ENCODE data around the gene ARID5A. TPM values are rescaled to one million over a fixed set of nuclear protein-coding genes. Genes with fewer than 3 reads are reported as not detected.
A peak's percentile ranks its signal among the peaks of the same experiment; 100 is the strongest.

Gene ARID5A
- total and polyA plus RNA-seq, 9 of the 15 experiments (the other 6 are each of a cell fraction or from before 2014, with no cell fraction given), result 0.14 to 12.5 (median 3.0) TPM

DNA sequence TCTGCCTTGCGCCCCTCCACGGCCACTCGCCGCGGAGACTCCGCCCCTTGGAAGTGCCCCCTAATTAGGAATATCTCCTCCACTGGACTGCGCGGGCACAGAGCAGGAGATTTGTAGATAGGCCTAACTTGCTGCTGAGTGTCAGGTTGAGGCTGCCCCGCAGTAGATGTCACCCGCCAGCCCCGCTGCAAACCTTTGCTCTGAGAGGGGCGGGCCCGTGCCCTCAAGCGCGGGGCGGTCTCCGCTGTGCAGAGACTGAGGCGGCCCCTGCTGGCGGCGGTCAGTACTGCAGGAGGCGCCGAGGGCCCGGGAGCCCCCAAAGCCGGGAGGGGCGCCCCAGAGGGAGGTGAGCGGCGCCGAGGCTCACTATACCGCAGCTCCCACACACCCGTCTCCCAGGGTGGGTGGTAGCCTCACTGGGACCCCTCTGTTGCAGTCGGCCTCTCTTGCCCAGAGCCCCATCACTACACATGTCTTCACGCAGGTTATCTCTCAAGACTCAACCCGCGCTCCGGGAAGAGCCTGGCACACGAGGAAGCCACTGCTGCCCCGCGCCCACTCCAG lies 28.5 kb upstream of the ARID5A start (continued):
- TF ChIP-seq, protein P1, sequence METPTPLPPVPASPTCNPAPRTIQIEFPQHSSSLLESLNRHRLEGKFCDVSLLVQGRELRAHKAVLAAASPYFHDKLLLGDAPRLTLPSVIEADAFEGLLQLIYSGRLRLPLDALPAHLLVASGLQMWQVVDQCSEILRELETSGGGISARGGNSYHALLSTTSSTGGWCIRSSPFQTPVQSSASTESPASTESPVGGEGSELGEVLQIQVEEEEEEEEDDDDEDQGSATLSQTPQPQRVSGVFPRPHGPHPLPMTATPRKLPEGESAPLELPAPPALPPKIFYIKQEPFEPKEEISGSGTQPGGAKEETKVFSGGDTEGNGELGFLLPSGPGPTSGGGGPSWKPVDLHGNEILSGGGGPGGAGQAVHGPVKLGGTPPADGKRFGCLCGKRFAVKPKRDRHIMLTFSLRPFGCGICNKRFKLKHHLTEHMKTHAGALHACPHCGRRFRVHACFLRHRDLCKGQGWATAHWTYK (CRISPR knock-in tag; IDR thresholded peaks at IDR 0.05), result no peak
- TF ChIP-seq HMGN3 (IDR thresholded peaks at IDR 0.05; ENCODE audit: borderline replicate concordance, extremely low read depth, insufficient read length, low read depth, low read length), result peak; percentile 57
- TF ChIP-seq, protein P2, sequence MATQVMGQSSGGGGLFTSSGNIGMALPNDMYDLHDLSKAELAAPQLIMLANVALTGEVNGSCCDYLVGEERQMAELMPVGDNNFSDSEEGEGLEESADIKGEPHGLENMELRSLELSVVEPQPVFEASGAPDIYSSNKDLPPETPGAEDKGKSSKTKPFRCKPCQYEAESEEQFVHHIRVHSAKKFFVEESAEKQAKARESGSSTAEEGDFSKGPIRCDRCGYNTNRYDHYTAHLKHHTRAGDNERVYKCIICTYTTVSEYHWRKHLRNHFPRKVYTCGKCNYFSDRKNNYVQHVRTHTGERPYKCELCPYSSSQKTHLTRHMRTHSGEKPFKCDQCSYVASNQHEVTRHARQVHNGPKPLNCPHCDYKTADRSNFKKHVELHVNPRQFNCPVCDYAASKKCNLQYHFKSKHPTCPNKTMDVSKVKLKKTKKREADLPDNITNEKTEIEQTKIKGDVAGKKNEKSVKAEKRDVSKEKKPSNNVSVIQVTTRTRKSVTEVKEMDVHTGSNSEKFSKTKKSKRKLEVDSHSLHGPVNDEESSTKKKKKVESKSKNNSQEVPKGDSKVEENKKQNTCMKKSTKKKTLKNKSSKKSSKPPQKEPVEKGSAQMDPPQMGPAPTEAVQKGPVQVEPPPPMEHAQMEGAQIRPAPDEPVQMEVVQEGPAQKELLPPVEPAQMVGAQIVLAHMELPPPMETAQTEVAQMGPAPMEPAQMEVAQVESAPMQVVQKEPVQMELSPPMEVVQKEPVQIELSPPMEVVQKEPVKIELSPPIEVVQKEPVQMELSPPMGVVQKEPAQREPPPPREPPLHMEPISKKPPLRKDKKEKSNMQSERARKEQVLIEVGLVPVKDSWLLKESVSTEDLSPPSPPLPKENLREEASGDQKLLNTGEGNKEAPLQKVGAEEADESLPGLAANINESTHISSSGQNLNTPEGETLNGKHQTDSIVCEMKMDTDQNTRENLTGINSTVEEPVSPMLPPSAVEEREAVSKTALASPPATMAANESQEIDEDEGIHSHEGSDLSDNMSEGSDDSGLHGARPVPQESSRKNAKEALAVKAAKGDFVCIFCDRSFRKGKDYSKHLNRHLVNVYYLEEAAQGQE (IDR thresholded peaks at IDR 0.05; ENCODE audit: borderline replicate concordance), result peak; percentile 57; the same call in 1 of the 2 replicates
- TF ChIP-seq, protein P2 (CRISPR knock-in tag; IDR thresholded peaks at IDR 0.05; ENCODE audit: low read depth), result no peak
- TF ChIP-seq TBL1XR1 (IDR thresholded peaks at IDR 0.05; ENCODE audit: low read length in 2 of 2), result no peak
- peak; percentile 56 for TF ChIP-seq SMC3 (conservative IDR thresholded peaks at IDR 0.05; ENCODE audit: insufficient read depth, low read depth, low read length)
